ENCODE measurements around the gene IFRD1.
"Not testable (repeated sequence)": the region's sequence is repeated elsewhere in the genome, so short reads cannot be mapped to it uniquely, and the experiment has no call there.

DNA sequence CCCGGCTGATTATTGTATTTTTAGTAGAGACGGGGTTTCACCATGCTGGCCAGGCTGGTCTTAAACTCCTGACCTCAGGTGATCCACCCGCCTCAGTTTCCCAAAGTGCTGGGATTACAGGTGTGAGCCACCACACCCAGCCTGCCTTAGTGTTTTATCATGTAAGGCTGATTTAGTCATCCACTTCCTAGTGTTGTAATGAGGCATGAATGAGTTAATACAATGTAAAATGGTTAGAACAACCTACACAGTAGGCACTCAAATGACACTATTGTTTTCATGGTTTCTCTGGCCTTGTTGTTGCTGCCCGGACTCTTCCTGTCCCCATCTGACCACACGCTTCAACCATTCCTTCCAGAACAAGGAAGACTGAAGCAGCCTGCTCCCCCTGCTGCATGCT is 66.2 kb downstream of the IFRD1 start:
- TF ChIP-seq EZH2 (IDR thresholded peaks at IDR 0.05; ENCODE audit: low read length); CTCF (optimal IDR thresholded peaks at IDR 0.05 in 1 of 3, IDR thresholded peaks at IDR 0.05 in 1 of 3, conservative IDR thresholded peaks at IDR 0.05 in 1 of 3; ENCODE audit: extremely low read depth in 1 of 3, insufficient read depth in 2 of 3, low read length in 3 of 3): not testable (repeated sequence)
